HepG2 (cell line): ENCODE results near the gene KCND3. TPM values are rescaled to one million over a fixed set of nuclear protein-coding genes. Genes with fewer than 3 reads are reported as not detected.

ENCODE experiments used
- ATAC-seq: fragments of 200-7000 bp; cut with Tn5 transposase; 3 replicates; pipeline ENCODE4 v1.9.1; 2020; ENCODE audit warnings: mild to moderate bottlenecking, moderate library complexity
- BruUV-seq: library from RNA; stranded (reverse); fragments of 400-500 nt; replicated peaks from 2 replicates; lab custom pipeline; 2021; lab: Mats Ljungman, UMichigan
- CTCF ChIA-PET: fragments of 300-600 bp; formaldehyde crosslinking; extraction: SDS; loops from one replicate; lab custom pipeline; 2021; ENCODE audit warnings: low total read pairs, inconsistent platforms, low intra/inter-chr PET ratio; lab: Yijun Ruan, JAX
- POLR2A ChIA-PET: fragments of 350-600 bp; sonication (Branson Sonifier 250); formaldehyde crosslinking; loops from one replicate; lab custom pipeline; 2020; ENCODE audit warnings: antibody characterized with exemption, inconsistent platforms; lab: Yijun Ruan, JAX
- DNase-seq: peaks from one replicate; pipeline ENCODE4 v3.0.0-alpha.2; 2015; ENCODE audit warnings: low spot score
- FAIRE-seq: peaks from 3 replicates; lab custom pipeline; 2011; peaks lifted over from hg19 to GRCh38; lab: Jason Lieb, UNC
- H2AFZ ChIP-seq: one replicate; pipeline ENCODE4 v1.6.1; 2011; ENCODE audit warnings: low read length, inconsistent platforms
- H3K27ac ChIP-seq: fragments of 300-600 bp; 3 replicates; pipeline ENCODE4 v1.8.0; 2011; ENCODE audit warnings: mixed run types, mild to moderate bottlenecking, mixed read lengths, low read length, inconsistent platforms; ENCODE audit not compliant: insufficient read depth; ENCODE audit errors: extremely low read length
- H3K27me3 ChIP-seq, 2 experiments: fragments of 200-600 bp in 1 of 2; 2 replicates in 1 of 2; 3 replicates in 1 of 2; pipeline versions ENCODE4 v1.6.0 to v1.8.0; 2011; ENCODE audit warnings: low read length in 2 of 2, mild to moderate bottlenecking in 2 of 2, moderate library complexity in 2 of 2, inconsistent platforms in 1 of 2; ENCODE audit not compliant: insufficient read depth in 2 of 2, control insufficient read depth in 1 of 2
- H3K36me3 ChIP-seq, 2 experiments: fragments of 200-600 bp in 1 of 2; replicated peaks in 1 of 2; 2 replicates in 1 of 2; 3 replicates in 1 of 2; pipeline versions ENCODE4 v1.5.1 to v1.8.0; 2011; ENCODE audit warnings: low read length in 2 of 2, inconsistent platforms in 1 of 2; ENCODE audit not compliant: insufficient read depth in 2 of 2, control insufficient read depth in 1 of 2
- H3K4me1 ChIP-seq: 2 replicates; pipeline ENCODE4 v1.5.1; 2012; ENCODE audit warnings: low read length, inconsistent platforms; ENCODE audit not compliant: insufficient read depth
- H3K4me2 ChIP-seq: 2 replicates; pipeline ENCODE4 v1.6.0; 2011; ENCODE audit warnings: low read depth, low read length, inconsistent platforms
- H3K4me3 ChIP-seq, 3 experiments: fragments of 200-600 bp in 1 of 3; sonication (generic), shearing (Covaris generic) in 1 of 3; replicated peaks in 1 of 3; 2 replicates each; pipeline ENCODE4 v1.5.1; 2011 to 2016; ENCODE audit warnings: low read length in 3 of 3, inconsistent platforms in 2 of 3, low read depth in 2 of 3, mild to moderate bottlenecking in 2 of 3, control low read depth in 1 of 3, mixed read lengths in 1 of 3; ENCODE audit not compliant: insufficient read depth in 1 of 3
- H3K79me2 ChIP-seq: one replicate; pipeline ENCODE4 v1.6.1; 2011; ENCODE audit warnings: low read length, inconsistent platforms; ENCODE audit not compliant: insufficient read depth
- H3K9ac ChIP-seq: 2 replicates; pipeline ENCODE4 v1.6.0; 2011; ENCODE audit warnings: mild to moderate bottlenecking, low read depth, low read length, inconsistent platforms; ENCODE audit not compliant: insufficient read depth
- H3K9me3 ChIP-seq: 2 replicates; pipeline ENCODE4 v1.5.1; 2012; ENCODE audit warnings: mild to moderate bottlenecking, low read length
- H4K20me1 ChIP-seq: 2 replicates; pipeline ENCODE4 v1.6.0; 2011; ENCODE audit warnings: inconsistent platforms, mild to moderate bottlenecking, low read length, moderate library complexity; ENCODE audit not compliant: insufficient read depth
- GABPA ChIP-seq, 2 experiments: IDR thresholded peaks; 2 replicates each; pipeline ENCODE4 v1.6.1; 2011 to 2016; ENCODE audit warnings: low read depth in 2 of 2, low read length in 1 of 2, missing biosample characterization in 1 of 2, missing genetic modification characterization in 1 of 2
- GABPB1 ChIP-seq: IDR thresholded peaks from 2 replicates; pipeline ENCODE4 v1.6.1; 2016; ENCODE audit warnings: mild to moderate bottlenecking, missing genetic modification reagents, moderate library complexity, missing compliant biosample characterization
- THRA ChIP-seq: sonication (generic); formaldehyde crosslinking; IDR thresholded peaks from 2 replicates; pipeline ENCODE4 v1.4.0; 2020; ENCODE audit warnings: missing genetic modification reagents, borderline replicate concordance
- U2AF1 ChIP-seq: fragments of 200-400 bp; formaldehyde crosslinking; optimal IDR thresholded peaks from 2 replicates; pipeline ENCODE3; 2017; ENCODE audit warnings: mild to moderate bottlenecking, low read depth, low read length
- ZUFSP ChIP-seq: sonication (generic); formaldehyde crosslinking; IDR thresholded peaks from 2 replicates; pipeline ENCODE4 v1.9.0; 2021; ENCODE audit warnings: missing genetic modification reagents, mild to moderate bottlenecking, borderline replicate concordance
- WGBS: methylation state at CpG from one replicate; pipeline ENCODE4 v1.1.6; 2017; ENCODE audit warnings: low lambda C conversion rate; 5-methylcytosine and 5-hydroxymethylcytosine counted together
- in situ Hi-C: cut with HindIII; loops from 2 replicates; pipeline ENCODE4 v1.10.0; 2017; ENCODE audit warnings: low pct_unique_long_range_greater_than_20kb; ENCODE audit not compliant: extremely low pct_ligation_motif_present
- intact Hi-C: fragments of 100-400 bp; cut with micrococcal nuclease; formaldehyde crosslinking; loops from one replicate; pipeline ENCODE4 v1.10.0; 2022; ENCODE audit not compliant: unreplicated experiment
- polyA plus RNA-seq, 8 experiments: library from polyadenylated mRNA; depleted of rRNA in 3 of 8; stranded (reverse) in 7 of 8; unstranded in 1 of 8; fragments of >200 nt; fragmentation: Illumina TruSeq in 4 of 8; extraction: Trizol in 4 of 8; gene quantifications; 2 replicates each; pipeline versions ENCODE4 v1.2.1 to v1.2.3, GENCODE V29; 2011 to 2016; ENCODE audit warnings: low read depth in 4 of 8, missing spikeins in 1 of 8, mixed read lengths in 1 of 8; ENCODE audit not compliant: insufficient read depth in 1 of 8
- total RNA-seq, 5 experiments: library from RNA; depleted of rRNA; stranded (reverse); fragments of >200 nt; fragmentation: Illumina TruSeq; extraction: Trizol; gene quantifications; 2 replicates each; pipeline ENCODE4 v1.2.3, GENCODE V29; 2016; ENCODE audit warnings: low read depth in 1 of 5

The KCND3 gene
- total and polyA plus RNA-seq, 2 of the 13 experiments (the other 11 are each of a cell fraction or from before 2014, with no cell fraction given): 0.04 TPM; not detected in 1

- Histone ChIP-seq H3K9ac (no peak overlapping the region), H3K27ac (no peak overlapping the region), H3K79me2 (no peaks in the 10 kb centered on the region), H3K36me3 (no peaks in the 10 kb centered on the region), H4K20me1 (no peaks in the 10 kb centered on the region), H3K4me2 (peak overlapping the region; percentile 25), H3K9me3 (no peaks in the 10 kb centered on the region), H2AFZ (no peak overlapping the region), H3K27me3 (peaks cover 3 to 24% of the 10 kb centered on the region in 2 experiments; a peak in 3 of 5 replicates), H3K4me1 (peaks cover 9% of the 10 kb centered on the region; the same call in 1 of the 2 replicates), H3K4me3 (peak overlapping the region in 1 of 3 experiments; percentile 23; a peak in 1 of 6 replicates)
- ATAC-seq: peak; percentile 38
- ChIA-PET CTCF (no interaction called here), POLR2A (no interaction called here)
- intact Hi-C loops: no loop called here
- in situ Hi-C loops: no loop called here
- no peak for FAIRE-seq
- 2% methylated on average over 5 of the region's 5 CpGs for WGBS
- TF ChIP-seq ZUFSP (CRISPR knock-in tag) (no peak), GABPB1 (CRISPR knock-in tag) (peak; percentile 34; the same call in 1 of the 2 replicates), THRA (CRISPR knock-in tag) (peak; percentile 68; the same call in 1 of the 2 replicates), U2AF1 (no peak), GABPA (IDR thresholded peaks at IDR 0.05; ENCODE audit: low read depth, low read length) (no peak), GABPA (CRISPR knock-in tag; IDR thresholded peaks at IDR 0.05; ENCODE audit: low read depth) (peak; percentile 81)
- DNase-seq: peak; percentile 10
- BruUV-seq: no TSS peak
Observed at GRCh38 chr1:111792249-111792648, 197.2 kb downstream of the KCND3 start.
